ENCODE data around the gene ATP6AP1.

GRCh38 chrX:154444755-154445246, 16.3 kb downstream of the ATP6AP1 start:
- TF ChIP-seq, protein P1, sequence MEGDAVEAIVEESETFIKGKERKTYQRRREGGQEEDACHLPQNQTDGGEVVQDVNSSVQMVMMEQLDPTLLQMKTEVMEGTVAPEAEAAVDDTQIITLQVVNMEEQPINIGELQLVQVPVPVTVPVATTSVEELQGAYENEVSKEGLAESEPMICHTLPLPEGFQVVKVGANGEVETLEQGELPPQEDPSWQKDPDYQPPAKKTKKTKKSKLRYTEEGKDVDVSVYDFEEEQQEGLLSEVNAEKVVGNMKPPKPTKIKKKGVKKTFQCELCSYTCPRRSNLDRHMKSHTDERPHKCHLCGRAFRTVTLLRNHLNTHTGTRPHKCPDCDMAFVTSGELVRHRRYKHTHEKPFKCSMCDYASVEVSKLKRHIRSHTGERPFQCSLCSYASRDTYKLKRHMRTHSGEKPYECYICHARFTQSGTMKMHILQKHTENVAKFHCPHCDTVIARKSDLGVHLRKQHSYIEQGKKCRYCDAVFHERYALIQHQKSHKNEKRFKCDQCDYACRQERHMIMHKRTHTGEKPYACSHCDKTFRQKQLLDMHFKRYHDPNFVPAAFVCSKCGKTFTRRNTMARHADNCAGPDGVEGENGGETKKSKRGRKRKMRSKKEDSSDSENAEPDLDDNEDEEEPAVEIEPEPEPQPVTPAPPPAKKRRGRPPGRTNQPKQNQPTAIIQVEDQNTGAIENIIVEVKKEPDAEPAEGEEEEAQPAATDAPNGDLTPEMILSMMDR (conservative IDR thresholded peaks at IDR 0.05; ENCODE audit: low read length), result no peak
- TF ChIP-seq EZH2phosphoT487 (IDR thresholded peaks at IDR 0.05; ENCODE audit: borderline replicate concordance), result no peak

Data from Loucy (cell line).